Ascending aorta (tissue), 2 donors: ENCODE measurements around the gene KDM1B. TPM values are rescaled to one million over a fixed set of nuclear protein-coding genes. Genes with fewer than 3 reads are reported as not detected.

ENCODE experiments used
- DNase-seq, 2 donors: peaks; one replicate each; pipeline ENCODE4 v3.0.0-alpha.2; 2019; ENCODE audit warnings: low spot score in 2 of 2
- H3K27ac ChIP-seq, 2 donors: fragments of 200-600 bp; sonication (generic); one replicate each; pipeline ENCODE4 v1.5.1; 2016 to 2017; ENCODE audit warnings: mild to moderate bottlenecking in 1 of 2
- H3K27me3 ChIP-seq: fragments of 200-600 bp; sonication (generic); one replicate; pipeline ENCODE4 v1.5.1; 2017
- H3K36me3 ChIP-seq, 2 donors: fragments of 200-600 bp; sonication (generic); one replicate each; pipeline ENCODE4 v1.5.1; 2016
- H3K4me1 ChIP-seq, 2 donors: fragments of 200-600 bp; sonication (generic); one replicate each; pipeline ENCODE4 v1.5.1; 2016 to 2017; ENCODE audit warnings: mild to moderate bottlenecking in 1 of 2
- H3K4me3 ChIP-seq, 2 donors: fragments of 200-600 bp; sonication (generic); one replicate each; pipeline ENCODE4 v1.5.1; 2016 to 2017; ENCODE audit warnings: mild to moderate bottlenecking in 1 of 2
- H3K9me3 ChIP-seq, 2 donors: fragments of 200-600 bp; sonication (generic); one replicate each; pipeline ENCODE4 v1.5.1; 2016
- intact Hi-C: fragments of 100-400 bp; cut with DNase I; formaldehyde crosslinking; loops from one replicate; pipeline ENCODE4 v1.15.1; 2023
- total RNA-seq: library from RNA; depleted of rRNA; stranded (reverse); fragments of >200 nt; gene quantifications from one replicate; pipeline ENCODE4 v1.1.0, GENCODE V29; 2016
- TF ChIP-seq, protein P1 (sequence below), 3 experiments: fragments of 200-600 bp in 2 of 3; fragments of 450-650 bp in 1 of 3; sonication (generic) in 2 of 3; IDR thresholded peaks; one replicate each; pipeline ENCODE4 v1.5.1; 2016 to 2019; ENCODE audit warnings: antibody characterized with exemption in 3 of 3, mild to moderate bottlenecking in 1 of 3, moderate library complexity in 1 of 3

The KDM1B gene
- total RNA-seq, 1 donor from 2014 or later, result 4.9 TPM

DNA sequence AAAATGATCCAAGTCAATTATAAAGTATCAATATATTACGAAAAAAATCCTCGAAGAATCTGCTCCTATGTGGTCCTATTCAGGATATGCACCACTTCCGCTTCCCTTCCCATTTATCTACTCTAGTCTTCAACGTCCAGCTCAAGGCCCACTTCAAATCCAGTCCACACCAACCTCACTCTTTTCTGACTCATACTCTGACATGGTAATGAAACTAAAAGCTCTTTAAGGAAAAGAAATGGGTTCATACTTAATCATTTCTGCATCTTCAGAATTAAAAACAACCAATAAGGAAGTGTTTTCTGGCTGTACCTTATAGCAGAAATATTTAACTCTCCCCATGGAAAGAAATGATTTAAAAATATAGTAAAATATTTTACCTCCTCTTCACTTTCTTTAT lies 94.0 kb downstream of the KDM1B start:
- TF ChIP-seq, protein P1, sequence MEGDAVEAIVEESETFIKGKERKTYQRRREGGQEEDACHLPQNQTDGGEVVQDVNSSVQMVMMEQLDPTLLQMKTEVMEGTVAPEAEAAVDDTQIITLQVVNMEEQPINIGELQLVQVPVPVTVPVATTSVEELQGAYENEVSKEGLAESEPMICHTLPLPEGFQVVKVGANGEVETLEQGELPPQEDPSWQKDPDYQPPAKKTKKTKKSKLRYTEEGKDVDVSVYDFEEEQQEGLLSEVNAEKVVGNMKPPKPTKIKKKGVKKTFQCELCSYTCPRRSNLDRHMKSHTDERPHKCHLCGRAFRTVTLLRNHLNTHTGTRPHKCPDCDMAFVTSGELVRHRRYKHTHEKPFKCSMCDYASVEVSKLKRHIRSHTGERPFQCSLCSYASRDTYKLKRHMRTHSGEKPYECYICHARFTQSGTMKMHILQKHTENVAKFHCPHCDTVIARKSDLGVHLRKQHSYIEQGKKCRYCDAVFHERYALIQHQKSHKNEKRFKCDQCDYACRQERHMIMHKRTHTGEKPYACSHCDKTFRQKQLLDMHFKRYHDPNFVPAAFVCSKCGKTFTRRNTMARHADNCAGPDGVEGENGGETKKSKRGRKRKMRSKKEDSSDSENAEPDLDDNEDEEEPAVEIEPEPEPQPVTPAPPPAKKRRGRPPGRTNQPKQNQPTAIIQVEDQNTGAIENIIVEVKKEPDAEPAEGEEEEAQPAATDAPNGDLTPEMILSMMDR (IDR thresholded peaks at IDR 0.05), result no peak
- H3K4me1 ChIP-seq, result no peaks in the 10 kb centered on the region
- H3K9me3 ChIP-seq, result no peaks in the 10 kb centered on the region
- H3K4me3 ChIP-seq, result no peak overlapping the region
- no peaks in the 10 kb centered on the region for H3K27me3 ChIP-seq
- H3K36me3 ChIP-seq, result peaks cover 25 to 50% of the 10 kb centered on the region in 2 donors
- no peak overlapping the region for H3K27ac ChIP-seq
- intact Hi-C loops, result no loop called here
- DNase-seq, result no peak

DNA sequence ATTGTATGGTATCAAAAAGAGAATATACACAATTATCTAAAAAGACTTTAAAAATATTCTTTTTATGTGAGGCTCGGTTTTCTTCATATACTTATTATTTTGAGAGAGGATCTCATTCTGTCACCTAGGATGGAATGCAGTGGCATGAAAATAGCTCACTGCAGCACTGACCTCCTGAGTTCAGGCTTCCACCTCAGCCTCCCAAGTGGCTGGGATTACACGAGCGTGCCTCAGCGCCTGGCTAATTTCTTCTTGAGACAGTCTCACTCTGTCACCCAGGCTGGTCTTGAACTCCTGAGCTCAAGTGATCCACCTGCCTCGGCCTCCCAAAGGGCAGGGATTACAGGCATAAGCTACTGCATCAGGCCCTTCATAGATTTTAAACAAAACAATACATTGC lies 98.4 kb downstream of the KDM1B start:
- Histone ChIP-seq H3K4me3 (no peak overlapping the region), H3K36me3 (peaks cover 36 to 53% of the 10 kb centered on the region in 2 donors)
- TF ChIP-seq, protein P1 (IDR thresholded peaks at IDR 0.05), result no peak

DNA sequence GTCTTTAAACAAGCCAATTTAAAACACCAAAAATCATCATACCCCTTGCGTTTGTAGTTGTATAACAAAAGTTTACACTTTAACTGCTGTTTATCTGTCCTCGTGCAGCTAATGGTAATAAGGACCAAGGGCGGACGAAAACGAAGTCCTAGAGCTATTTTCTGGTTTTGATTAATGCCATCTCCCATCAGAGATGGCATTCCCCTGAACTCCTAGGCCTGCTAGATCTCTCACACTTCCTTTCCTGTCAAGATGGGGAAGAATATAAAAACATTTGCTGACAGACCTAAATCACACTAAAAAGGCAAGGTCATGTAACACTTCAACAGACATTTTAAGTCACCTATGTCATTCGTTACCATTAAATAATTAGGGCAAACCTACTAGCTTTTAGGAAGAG lies 99.6 kb downstream of the KDM1B start:
- TF ChIP-seq, protein P1 (IDR thresholded peaks at IDR 0.05), result no peak
- Histone ChIP-seq H3K27ac (no peak overlapping the region), H3K27me3 (no peaks in the 10 kb centered on the region), H3K9me3 (no peaks in the 10 kb centered on the region), H3K4me3 (no peak overlapping the region), H3K4me1 (no peaks in the 10 kb centered on the region), H3K36me3 (peaks cover 30 to 41% of the 10 kb centered on the region in 2 donors)
- intact Hi-C loops, result no loop called here
- DNase-seq, result no peak

More for the DNA sequence above, 98.4 kb downstream of the KDM1B start:
- Histone ChIP-seq H3K27ac (no peak overlapping the region), H3K27me3 (no peaks in the 10 kb centered on the region), H3K9me3 (no peaks in the 10 kb centered on the region), H3K4me1 (no peaks in the 10 kb centered on the region)
- DNase-seq, result no peak
- intact Hi-C loops, result no loop called here

DNA sequence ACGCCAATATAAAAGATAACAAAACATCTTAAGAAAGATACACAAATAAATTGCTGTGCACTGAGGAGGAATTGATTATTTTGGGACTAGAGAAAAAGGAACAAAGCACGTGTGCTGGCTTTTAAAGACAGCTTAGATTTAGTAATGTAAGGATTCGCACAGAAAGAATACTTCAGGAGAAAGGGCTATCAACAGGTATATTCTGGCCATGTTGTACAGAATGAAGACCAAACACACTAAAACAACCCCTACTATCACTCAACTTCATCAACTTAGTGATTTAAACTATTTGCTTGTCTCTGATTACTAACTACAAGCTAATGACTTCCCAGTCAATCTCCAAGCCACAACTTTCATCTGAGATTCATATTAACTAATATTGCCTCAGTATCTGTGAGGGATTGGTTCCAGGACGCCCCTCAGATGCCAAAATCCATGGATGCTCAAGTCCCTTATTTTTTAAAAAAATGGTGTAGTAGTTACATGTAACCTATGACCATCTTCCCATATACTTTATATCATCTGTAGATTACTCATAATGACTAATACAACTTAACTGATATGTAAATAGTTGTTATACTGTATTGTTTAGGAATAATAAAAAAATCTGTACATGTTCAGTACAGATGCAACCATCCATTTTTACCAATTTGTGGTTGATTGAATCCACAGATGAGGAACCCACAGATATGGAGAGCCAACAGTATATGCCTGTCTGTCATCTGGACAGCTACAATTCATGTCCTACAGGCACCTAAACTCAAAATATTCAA lies 104.6 kb downstream of the KDM1B start:
- TF ChIP-seq, protein P1 (IDR thresholded peaks at IDR 0.05), result no peak
- Histone ChIP-seq H3K36me3 (peaks cover 25 to 26% of the 10 kb centered on the region in 2 donors), H3K9me3 (no peaks in the 10 kb centered on the region), H3K27ac (no peak overlapping the region), H3K4me3 (no peak overlapping the region), H3K4me1 (peaks cover 0 to 10% of the 10 kb centered on the region in 2 donors), H3K27me3 (no peaks in the 10 kb centered on the region)
- DNase-seq, result no peak
- intact Hi-C loops, result loop anchor here (10.0 kb wide), 2 partner anchors 125 to 1585 kb away; partner anchors contain the start of gene RNF144B

DNA sequence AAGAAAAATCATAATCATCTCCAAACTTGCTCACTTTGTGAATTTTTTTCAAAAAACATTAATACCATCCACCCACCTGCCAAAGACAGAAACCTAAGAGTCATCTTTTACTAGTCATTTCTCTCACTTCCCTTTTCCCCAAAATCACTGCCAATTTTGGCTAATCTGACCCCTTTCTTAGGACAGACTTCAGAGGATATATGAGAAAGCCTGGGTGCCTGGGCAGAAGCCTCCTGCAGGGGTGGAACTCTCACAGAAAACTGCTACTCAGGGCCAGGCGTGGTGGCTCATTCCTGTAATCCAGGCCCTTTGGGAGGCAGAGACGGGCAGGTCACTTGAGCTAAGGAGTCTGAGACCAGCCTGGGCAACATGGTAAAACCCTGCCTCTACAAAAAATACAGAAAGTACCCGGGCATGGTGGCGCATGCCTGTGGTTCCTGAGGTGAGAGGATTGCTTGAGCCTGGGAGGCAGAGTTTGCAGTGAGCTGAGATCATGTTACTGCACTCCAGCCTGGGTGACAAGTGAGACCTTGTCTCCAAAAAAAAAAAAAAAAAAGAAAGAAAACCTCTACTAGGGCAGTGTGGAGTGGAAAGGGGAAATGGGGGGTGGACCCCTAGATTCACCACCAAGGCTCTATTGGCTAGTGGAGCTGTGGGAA lies 105.4 kb downstream of the KDM1B start:
- Histone ChIP-seq H3K36me3 (peaks cover 18 to 19% of the 10 kb centered on the region in 2 donors), H3K4me1 (peaks cover 0 to 12% of the 10 kb centered on the region in 2 donors), H3K27ac (no peak overlapping the region), H3K4me3 (no peak overlapping the region), H3K27me3 (no peaks in the 10 kb centered on the region), H3K9me3 (no peaks in the 10 kb centered on the region)
- TF ChIP-seq, protein P1 (IDR thresholded peaks at IDR 0.05), result no peak
- intact Hi-C loops, result loop anchor here (10.0 kb wide), 2 partner anchors 124 to 1584 kb away; partner anchors contain the start of gene RNF144B
- DNase-seq, result peak in 1 of 2 donors; percentile 62
